ENCODE measurements around the gene TTC16.
A peak's percentile ranks its signal among the peaks of the same experiment; 100 is the strongest.

The TTC16 gene

GRCh38 chr9:127698985-127699670, 16.8 kb upstream of the TTC16 start:
- DNase-seq = peak; percentile 93

GRCh38 chr9:127700140-127700539, 15.7 kb upstream of the TTC16 start:
- no peak for DNase-seq

GRCh38 chr9:127700594-127701255, 15.2 kb upstream of the TTC16 start:
- no peak for DNase-seq

GRCh38 chr9:127703289-127703946, 12.5 kb upstream of the TTC16 start:
- DNase-seq = no peak

- DNase-seq = no peak
These were observed 10.1 kb upstream of the TTC16 start for GRCh38 chr9:127705577-127706379.

GRCh38 chr9:127706836-127707241, 9.0 kb upstream of the TTC16 start, which contains the start of gene CFAP157:
Gene CFAP157 (plus strand): TSS chr9:127706988. CDS start chr9:127707032, 44 bp downstream.
- DNase-seq = no peak

GRCh38 chr9:127707766-127708165, 8.1 kb upstream of the TTC16 start:
- no peak for DNase-seq

GRCh38 chr9:127708952-127709587, 6.8 kb upstream of the TTC16 start:
- no peak for DNase-seq

- DNase-seq = no peak
These were observed 5.6 kb upstream of the TTC16 start for GRCh38 chr9:127710204-127710783.

GRCh38 chr9:127711226-127711701, 4.6 kb upstream of the TTC16 start:
- no peak for DNase-seq

GRCh38 chr9:127711831-127712274, 4.0 kb upstream of the TTC16 start:
- DNase-seq = no peak

GRCh38 chr9:127712371-127712770, 3.5 kb upstream of the TTC16 start:
- DNase-seq = no peak

GRCh38 chr9:127712867-127713266, 3.0 kb upstream of the TTC16 start:
- DNase-seq = no peak

- no peak for DNase-seq
These were observed 1.7 kb upstream of the TTC16 start for GRCh38 chr9:127714020-127714750.

GRCh38 chr9:127714951-127715469, 869 bp upstream of the TTC16 start:
- DNase-seq = no peak

- no peak for DNase-seq
These were observed 533 bp downstream of the TTC16 start for GRCh38 chr9:127716412-127716811.

- DNase-seq = no peak
These were observed 1.9 kb downstream of the TTC16 start for GRCh38 chr9:127717766-127718165.

- DNase-seq = no peak
These were observed 4.4 kb downstream of the TTC16 start for GRCh38 chr9:127720031-127720864.

- DNase-seq = no peak
These were observed 5.0 kb downstream of the TTC16 start for GRCh38 chr9:127720865-127721227.

- DNase-seq = no peak
These were observed 5.5 kb downstream of the TTC16 start for GRCh38 chr9:127721391-127721821.

All from NCI-H2029 treated with DMSO at 0.1 percent for 48 hours (cell line).